BLaER1 (cell line): ENCODE measurements around the gene MAN2B1.

Experiments used
- H3K27ac ChIP-seq: shearing (Covaris generic); formaldehyde crosslinking; 2 replicates; pipeline ENCODE4 v1.8.1; 2022
- H3K27me3 ChIP-seq: shearing (Covaris generic); formaldehyde crosslinking; 2 replicates; pipeline ENCODE4 v1.8.1; 2022
- H3K36me3 ChIP-seq: shearing (Covaris generic); formaldehyde crosslinking; 2 replicates; pipeline ENCODE4 v1.8.1; 2022
- H3K4me1 ChIP-seq: shearing (Covaris generic); formaldehyde crosslinking; 2 replicates; pipeline ENCODE4 v1.8.1; 2022
- H3K4me2 ChIP-seq: shearing (Covaris generic); formaldehyde crosslinking; 2 replicates; pipeline ENCODE4 v1.8.1; 2022
- H3K4me3 ChIP-seq: shearing (Covaris generic); formaldehyde crosslinking; 2 replicates; pipeline ENCODE4 v1.8.1; 2022
- H3K9ac ChIP-seq: shearing (Covaris generic); formaldehyde crosslinking; 2 replicates; pipeline ENCODE4 v1.8.1; 2022
- H3K9me3 ChIP-seq: shearing (Covaris generic); formaldehyde crosslinking; 2 replicates; pipeline ENCODE4 v1.8.1; 2022
- H4K20me1 ChIP-seq: shearing (Covaris generic); formaldehyde crosslinking; 2 replicates; pipeline ENCODE4 v1.8.1; 2022
- Cebpa-rat ChIP-seq: shearing (Covaris generic); IDR thresholded peaks from 2 replicates; pipeline ENCODE4 v1.8.1; 2022

Gene MAN2B1

GRCh38 chr19:12675940-12676339 lies 9.4 kb upstream of the MAN2B1 start:
- H3K36me3 ChIP-seq: peaks cover 85% of the 10 kb centered on the region
- TF ChIP-seq Cebpa-rat: no peak
- peaks cover 20% of the 10 kb centered on the region for H3K4me1 ChIP-seq
- 0 out of 2 replicates have a peak overlapping the region, but pooled peaks have one; percentile 24 for H3K9ac ChIP-seq
- H4K20me1 ChIP-seq: peaks cover 72% of the 10 kb centered on the region
- no peaks in the 10 kb centered on the region for H3K9me3 ChIP-seq
- H3K27ac ChIP-seq: no peak overlapping the region
- no peaks in the 10 kb centered on the region for H3K27me3 ChIP-seq
- H3K4me3 ChIP-seq: no peak overlapping the region
- H3K4me2 ChIP-seq: no peak overlapping the region

GRCh38 chr19:12675399-12675798 lies 8.9 kb upstream of the MAN2B1 start:
- Histone ChIP-seq H3K4me2 (no peak overlapping the region), H3K9ac (no peak overlapping the region), H3K27me3 (no peaks in the 10 kb centered on the region), H3K4me1 (peaks cover 21% of the 10 kb centered on the region), H3K27ac (no peak overlapping the region), H3K4me3 (no peak overlapping the region), H4K20me1 (peaks cover 66% of the 10 kb centered on the region), H3K36me3 (peaks cover 85% of the 10 kb centered on the region), H3K9me3 (no peaks in the 10 kb centered on the region)
- TF ChIP-seq Cebpa-rat: no peak

GRCh38 chr19:12672744-12673143 lies 6.2 kb upstream of the MAN2B1 start:
- H4K20me1 ChIP-seq: peaks cover 60% of the 10 kb centered on the region
- no peak overlapping the region for H3K4me2 ChIP-seq
- H3K27ac ChIP-seq: no peak overlapping the region
- TF ChIP-seq Cebpa-rat: no peak
- H3K27me3 ChIP-seq: no peaks in the 10 kb centered on the region
- H3K36me3 ChIP-seq: peaks cover 60% of the 10 kb centered on the region
- H3K4me3 ChIP-seq: no peak overlapping the region
- H3K9me3 ChIP-seq: no peaks in the 10 kb centered on the region
- H3K9ac ChIP-seq: no peak overlapping the region
- H3K4me1 ChIP-seq: peaks cover 26% of the 10 kb centered on the region

GRCh38 chr19:12670159-12670928 lies 3.8 kb upstream of the MAN2B1 start:
- Histone ChIP-seq H4K20me1 (peaks cover 36% of the 10 kb centered on the region), H3K27ac (peak overlapping the region; percentile 96), H3K4me2 (peak overlapping the region; percentile 88), H3K36me3 (peaks cover 36% of the 10 kb centered on the region), H3K4me1 (peaks cover 38% of the 10 kb centered on the region), H3K9ac (peak overlapping the region; percentile 94), H3K9me3 (no peaks in the 10 kb centered on the region), H3K27me3 (no peaks in the 10 kb centered on the region), H3K4me3 (peak overlapping the region; percentile 90)
- TF ChIP-seq Cebpa-rat: no peak

GRCh38 chr19:12669270-12670158 lies 3.0 kb upstream of the MAN2B1 start:
- no peaks in the 10 kb centered on the region for H3K9me3 ChIP-seq
- H3K27me3 ChIP-seq: no peaks in the 10 kb centered on the region
- TF ChIP-seq Cebpa-rat: no peak
- H3K27ac ChIP-seq: peak overlapping the region; percentile 96
- peak overlapping the region; percentile 94 for H3K9ac ChIP-seq
- peaks cover 34% of the 10 kb centered on the region for H3K36me3 ChIP-seq
- H3K4me1 ChIP-seq: peaks cover 47% of the 10 kb centered on the region
- H3K4me2 ChIP-seq: peak overlapping the region; percentile 88
- H3K4me3 ChIP-seq: peak overlapping the region; percentile 90
- H4K20me1 ChIP-seq: peaks cover 28% of the 10 kb centered on the region

GRCh38 chr19:12668932-12669269 lies 2.4 kb upstream of the MAN2B1 start:
- no peak for TF ChIP-seq Cebpa-rat
- H3K4me2 ChIP-seq: peak overlapping the region; percentile 88
- H3K36me3 ChIP-seq: peaks cover 34% of the 10 kb centered on the region
- H3K9me3 ChIP-seq: no peaks in the 10 kb centered on the region
- H3K9ac ChIP-seq: peak overlapping the region; percentile 94
- H3K4me3 ChIP-seq: peak overlapping the region; percentile 90
- peaks cover 52% of the 10 kb centered on the region for H3K4me1 ChIP-seq
- H3K27me3 ChIP-seq: no peaks in the 10 kb centered on the region
- H3K27ac ChIP-seq: peak overlapping the region; percentile 96
- peaks cover 21% of the 10 kb centered on the region for H4K20me1 ChIP-seq

- no peak for TF ChIP-seq Cebpa-rat
- H3K36me3 ChIP-seq: peaks cover 34% of the 10 kb centered on the region
Measured at GRCh38 chr19:12668346-12668745, 1.8 kb upstream of the MAN2B1 start.

GRCh38 chr19:12667731-12668302 lies 1.3 kb upstream of the MAN2B1 start:
- H4K20me1 ChIP-seq: peaks cover 14% of the 10 kb centered on the region
- H3K4me2 ChIP-seq: peak overlapping the region; percentile 88

More at GRCh38 chr19:12668346-12668745, 1.8 kb upstream of the MAN2B1 start:
- Histone ChIP-seq H3K4me3 (peak overlapping the region; percentile 90), H3K27me3 (no peaks in the 10 kb centered on the region), H3K9ac (peak overlapping the region; percentile 94), H3K4me1 (peaks cover 52% of the 10 kb centered on the region), H3K4me2 (peak overlapping the region; percentile 88), H4K20me1 (peaks cover 17% of the 10 kb centered on the region), H3K27ac (no peak overlapping the region), H3K9me3 (no peaks in the 10 kb centered on the region)

GRCh38 chr19:12665671-12666264 lies 774 bp downstream of the MAN2B1 start:
- peak overlapping the region; percentile 87 for H3K9ac ChIP-seq
- H3K4me1 ChIP-seq: peaks cover 51% of the 10 kb centered on the region
- no peaks in the 10 kb centered on the region for H3K27me3 ChIP-seq
- no peaks in the 10 kb centered on the region for H3K9me3 ChIP-seq
- peak overlapping the region; percentile 76 for H3K27ac ChIP-seq
- H3K4me3 ChIP-seq: peak overlapping the region; percentile 90
- peak overlapping the region; percentile 88 for H3K4me2 ChIP-seq
- peaks cover 43% of the 10 kb centered on the region for H3K36me3 ChIP-seq
- peaks cover 6% of the 10 kb centered on the region; the same call in 1 of the 2 replicates for H4K20me1 ChIP-seq
- TF ChIP-seq Cebpa-rat: no peak

More at GRCh38 chr19:12667731-12668302, 1.3 kb upstream of the MAN2B1 start:
- H3K27me3 ChIP-seq: no peaks in the 10 kb centered on the region
- H3K4me3 ChIP-seq: peak overlapping the region; percentile 90
- H3K36me3 ChIP-seq: peaks cover 34% of the 10 kb centered on the region
- peaks cover 52% of the 10 kb centered on the region for H3K4me1 ChIP-seq
- H3K9ac ChIP-seq: peak overlapping the region; percentile 94; the same call in 1 of the 2 replicates
- TF ChIP-seq Cebpa-rat: no peak
- no peak overlapping the region for H3K27ac ChIP-seq
- H3K9me3 ChIP-seq: no peaks in the 10 kb centered on the region
